Measurements from ENCODE around the gene STK25. TPM values are rescaled to one million over a fixed set of nuclear protein-coding genes. Genes with fewer than 3 reads are reported as not detected.

The STK25 gene
- total RNA-seq, 2 donors from 2014 or later: 94.5 to 173 TPM

DNA sequence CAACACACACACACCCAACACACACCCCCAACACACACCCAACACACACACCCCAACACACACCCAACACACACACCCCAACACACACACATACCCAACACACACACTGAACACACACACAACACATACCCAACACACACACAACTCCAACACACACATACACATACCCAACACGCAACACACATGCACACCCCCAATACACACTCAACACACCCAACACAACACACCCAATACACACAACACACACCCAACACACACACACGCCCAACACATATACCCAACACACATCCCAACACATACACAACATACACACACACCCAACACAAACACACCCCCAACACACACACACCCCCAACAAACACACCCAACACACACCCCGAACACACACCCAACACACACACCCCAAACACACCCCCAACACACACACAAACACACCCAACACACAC lies 8.2 kb upstream of the STK25 start:
- no peak for DNase-seq (ENCODE audit: low spot score)
- Histone ChIP-seq H3K4me1 (no peaks in the 10 kb centered on the region), H3K36me3 (no peaks in the 10 kb centered on the region), H3K9me3 (no peaks in the 10 kb centered on the region), H3K27me3 (peaks cover 0 to 3% of the 10 kb centered on the region in 2 donors), H3K27ac (no peak overlapping the region), H3K4me3 (no peak overlapping the region)
- TF ChIP-seq, protein P1, sequence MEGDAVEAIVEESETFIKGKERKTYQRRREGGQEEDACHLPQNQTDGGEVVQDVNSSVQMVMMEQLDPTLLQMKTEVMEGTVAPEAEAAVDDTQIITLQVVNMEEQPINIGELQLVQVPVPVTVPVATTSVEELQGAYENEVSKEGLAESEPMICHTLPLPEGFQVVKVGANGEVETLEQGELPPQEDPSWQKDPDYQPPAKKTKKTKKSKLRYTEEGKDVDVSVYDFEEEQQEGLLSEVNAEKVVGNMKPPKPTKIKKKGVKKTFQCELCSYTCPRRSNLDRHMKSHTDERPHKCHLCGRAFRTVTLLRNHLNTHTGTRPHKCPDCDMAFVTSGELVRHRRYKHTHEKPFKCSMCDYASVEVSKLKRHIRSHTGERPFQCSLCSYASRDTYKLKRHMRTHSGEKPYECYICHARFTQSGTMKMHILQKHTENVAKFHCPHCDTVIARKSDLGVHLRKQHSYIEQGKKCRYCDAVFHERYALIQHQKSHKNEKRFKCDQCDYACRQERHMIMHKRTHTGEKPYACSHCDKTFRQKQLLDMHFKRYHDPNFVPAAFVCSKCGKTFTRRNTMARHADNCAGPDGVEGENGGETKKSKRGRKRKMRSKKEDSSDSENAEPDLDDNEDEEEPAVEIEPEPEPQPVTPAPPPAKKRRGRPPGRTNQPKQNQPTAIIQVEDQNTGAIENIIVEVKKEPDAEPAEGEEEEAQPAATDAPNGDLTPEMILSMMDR (IDR thresholded peaks at IDR 0.05): no peak

- H3K4me1 ChIP-seq: no peaks in the 10 kb centered on the region
- no peaks in the 10 kb centered on the region for H3K9me3 ChIP-seq
- TF ChIP-seq, protein P1 (IDR thresholded peaks at IDR 0.05): no peak
- no peaks in the 10 kb centered on the region for H3K36me3 ChIP-seq
- H3K27me3 ChIP-seq: peaks cover 0 to 3% of the 10 kb centered on the region in 2 donors
- H3K27ac ChIP-seq: no peak overlapping the region
- no peak for DNase-seq (ENCODE audit: low spot score)
- H3K4me3 ChIP-seq: no peak overlapping the region
These were observed 6.8 kb upstream of the STK25 start for GRCh38 chr2:241514986-241515737.

- H3K9me3 ChIP-seq: no peaks in the 10 kb centered on the region
- H3K36me3 ChIP-seq: no peaks in the 10 kb centered on the region
- H3K27ac ChIP-seq: no peak overlapping the region
- H3K27me3 ChIP-seq: peaks cover 0 to under 1% of the 10 kb centered on the region in 2 donors
- peaks cover 0 to 1% of the 10 kb centered on the region in 2 donors for H3K4me1 ChIP-seq
- TF ChIP-seq, protein P1 (IDR thresholded peaks at IDR 0.05): no peak
- DNase-seq (ENCODE audit: low spot score): no peak
- no peak overlapping the region for H3K4me3 ChIP-seq
These were observed 6.2 kb upstream of the STK25 start for GRCh38 chr2:241514553-241514952.

DNA sequence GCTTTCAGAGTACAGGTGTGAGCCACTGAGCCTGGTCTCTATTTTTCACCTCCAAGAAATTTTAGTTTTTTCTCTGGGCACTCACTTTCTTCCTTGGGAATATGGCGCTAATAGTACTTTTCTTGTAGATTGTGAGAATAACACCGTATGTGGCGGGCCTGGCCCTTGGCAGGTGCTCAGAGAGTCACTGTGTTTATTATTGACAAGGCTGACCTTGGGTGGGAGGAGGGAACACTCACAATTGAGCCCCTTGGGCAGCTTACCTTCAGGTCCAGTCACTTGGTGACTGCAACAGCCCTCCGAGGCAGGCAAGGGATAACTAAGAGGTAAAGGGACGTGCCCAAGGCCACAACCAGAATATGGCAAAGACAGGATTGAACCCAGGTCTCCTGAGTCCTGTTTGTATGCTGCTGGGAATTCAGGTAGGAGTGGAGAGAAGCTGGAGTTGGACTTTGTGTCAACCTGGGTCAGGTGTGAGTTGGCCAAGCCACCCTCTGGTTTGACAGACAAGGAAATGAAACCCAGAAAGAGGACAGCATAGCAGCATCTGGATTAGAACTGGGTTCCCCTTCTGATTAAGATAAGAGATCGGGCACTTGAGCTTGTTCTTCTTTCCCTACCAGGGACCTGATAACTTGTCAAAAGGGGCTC lies 2.8 kb upstream of the STK25 start:
- TF ChIP-seq, protein P1 (IDR thresholded peaks at IDR 0.05): no peak
- Histone ChIP-seq H3K36me3 (no peaks in the 10 kb centered on the region), H3K4me1 (peaks cover 0 to 25% of the 10 kb centered on the region in 2 donors), H3K27ac (no peak overlapping the region), H3K4me3 (no peak overlapping the region), H3K27me3 (no peaks in the 10 kb centered on the region), H3K9me3 (no peaks in the 10 kb centered on the region)
- DNase-seq (ENCODE audit: low spot score): no peak

DNA sequence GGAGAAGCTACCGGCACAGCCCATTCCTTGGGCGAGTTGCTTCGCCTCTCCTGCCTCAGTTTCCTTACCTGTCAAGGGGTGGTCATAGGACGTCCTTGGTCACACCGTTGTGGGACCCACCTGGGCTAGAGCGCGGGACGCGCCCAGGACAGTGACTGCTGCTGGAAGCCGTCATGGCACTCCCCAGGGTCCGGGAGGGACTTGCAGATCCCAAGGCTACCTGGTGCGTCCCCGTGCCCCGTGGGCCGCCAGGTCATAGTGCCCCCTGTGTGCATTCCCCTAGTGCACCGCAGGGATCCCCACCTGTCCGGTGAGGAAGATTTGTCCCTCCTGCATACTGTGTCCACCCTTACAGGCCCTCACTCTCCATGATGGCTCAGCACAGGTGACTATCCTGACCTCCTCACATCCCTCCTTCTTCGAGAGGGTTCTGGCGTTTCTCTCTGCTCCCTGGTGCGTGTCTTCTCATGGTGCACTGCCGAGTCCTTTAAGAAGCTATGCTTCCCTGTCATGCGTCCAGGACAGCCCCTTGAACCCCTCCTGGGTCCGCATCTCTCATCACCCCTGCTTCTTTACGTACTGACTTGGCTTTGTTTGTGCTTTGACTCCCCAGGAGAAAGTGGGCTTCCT lies 886 bp upstream of the STK25 start:
- peak overlapping the region; percentile 88 to 97 for H3K4me3 ChIP-seq
- DNase-seq (ENCODE audit: low spot score): no peak
- H3K27ac ChIP-seq: peak overlapping the region; percentile 96
- no peaks in the 10 kb centered on the region for H3K27me3 ChIP-seq
- TF ChIP-seq, protein P1 (IDR thresholded peaks at IDR 0.05): no peak
- peaks cover 0 to 39% of the 10 kb centered on the region in 2 donors for H3K4me1 ChIP-seq
- no peaks in the 10 kb centered on the region for H3K9me3 ChIP-seq
- H3K36me3 ChIP-seq: no peaks in the 10 kb centered on the region

Data from right atrium auricular region (tissue), 2 donors.